ENCODE data around the gene NCR3LG1.

Gene NCR3LG1

DNA sequence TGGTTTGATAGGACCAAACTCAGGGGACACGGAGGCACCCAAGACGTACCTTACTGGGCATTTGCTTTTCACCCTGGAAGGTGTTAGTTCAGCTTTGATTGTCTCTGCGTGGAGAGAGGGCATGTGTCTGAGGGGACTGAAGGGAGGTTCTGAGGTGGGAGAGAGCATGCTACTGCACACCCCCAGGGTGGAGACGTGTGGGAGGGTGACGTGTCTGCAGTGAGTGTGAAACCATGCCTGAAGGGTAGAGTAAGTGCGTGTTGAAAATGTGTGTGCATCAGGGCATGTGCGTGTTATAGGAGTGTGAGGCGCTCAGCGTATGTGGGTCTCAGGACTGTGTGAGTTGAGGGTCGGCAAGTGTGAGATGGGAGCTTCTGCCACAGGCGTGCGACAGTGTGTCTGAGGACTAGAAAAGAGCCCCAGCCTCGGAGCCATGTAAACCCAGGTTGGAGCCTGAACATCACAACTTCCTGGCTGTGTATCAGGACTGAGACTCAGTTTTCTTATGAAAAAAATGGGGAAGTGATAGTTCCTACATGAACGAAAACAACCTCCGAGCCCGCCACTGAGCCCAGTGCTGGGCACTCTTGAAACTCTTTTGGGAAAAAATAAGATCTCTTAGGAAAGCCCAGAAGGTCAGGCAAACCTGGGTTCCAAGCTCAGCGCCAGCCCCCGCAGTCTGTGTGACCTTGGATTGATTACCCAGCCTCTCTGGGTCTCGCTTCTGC lies 48.6 kb downstream of the NCR3LG1 start:
- no peak for TF ChIP-seq TAF1 (IDR thresholded peaks at IDR 0.05; ENCODE audit: borderline replicate concordance, insufficient read depth, low read length)
- TF ChIP-seq SIN3A (IDR thresholded peaks at IDR 0.05; ENCODE audit: borderline replicate concordance, insufficient read depth, low read length) = no peak
- TF ChIP-seq POLR2AphosphoS5 (IDR thresholded peaks at IDR 0.05; ENCODE audit: low read depth, low read length) = no peak
- no peak for TF ChIP-seq FOXP2 (optimal IDR thresholded peaks at IDR 0.05; ENCODE audit: borderline replicate concordance, extremely low read depth, extremely low read length, insufficient read depth)
- TF ChIP-seq, protein P1, sequence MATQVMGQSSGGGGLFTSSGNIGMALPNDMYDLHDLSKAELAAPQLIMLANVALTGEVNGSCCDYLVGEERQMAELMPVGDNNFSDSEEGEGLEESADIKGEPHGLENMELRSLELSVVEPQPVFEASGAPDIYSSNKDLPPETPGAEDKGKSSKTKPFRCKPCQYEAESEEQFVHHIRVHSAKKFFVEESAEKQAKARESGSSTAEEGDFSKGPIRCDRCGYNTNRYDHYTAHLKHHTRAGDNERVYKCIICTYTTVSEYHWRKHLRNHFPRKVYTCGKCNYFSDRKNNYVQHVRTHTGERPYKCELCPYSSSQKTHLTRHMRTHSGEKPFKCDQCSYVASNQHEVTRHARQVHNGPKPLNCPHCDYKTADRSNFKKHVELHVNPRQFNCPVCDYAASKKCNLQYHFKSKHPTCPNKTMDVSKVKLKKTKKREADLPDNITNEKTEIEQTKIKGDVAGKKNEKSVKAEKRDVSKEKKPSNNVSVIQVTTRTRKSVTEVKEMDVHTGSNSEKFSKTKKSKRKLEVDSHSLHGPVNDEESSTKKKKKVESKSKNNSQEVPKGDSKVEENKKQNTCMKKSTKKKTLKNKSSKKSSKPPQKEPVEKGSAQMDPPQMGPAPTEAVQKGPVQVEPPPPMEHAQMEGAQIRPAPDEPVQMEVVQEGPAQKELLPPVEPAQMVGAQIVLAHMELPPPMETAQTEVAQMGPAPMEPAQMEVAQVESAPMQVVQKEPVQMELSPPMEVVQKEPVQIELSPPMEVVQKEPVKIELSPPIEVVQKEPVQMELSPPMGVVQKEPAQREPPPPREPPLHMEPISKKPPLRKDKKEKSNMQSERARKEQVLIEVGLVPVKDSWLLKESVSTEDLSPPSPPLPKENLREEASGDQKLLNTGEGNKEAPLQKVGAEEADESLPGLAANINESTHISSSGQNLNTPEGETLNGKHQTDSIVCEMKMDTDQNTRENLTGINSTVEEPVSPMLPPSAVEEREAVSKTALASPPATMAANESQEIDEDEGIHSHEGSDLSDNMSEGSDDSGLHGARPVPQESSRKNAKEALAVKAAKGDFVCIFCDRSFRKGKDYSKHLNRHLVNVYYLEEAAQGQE (IDR thresholded peaks at IDR 0.05; ENCODE audit: insufficient read depth in 1 of 2, low read depth in 2 of 2, low read length in 2 of 2) = no peak

DNA sequence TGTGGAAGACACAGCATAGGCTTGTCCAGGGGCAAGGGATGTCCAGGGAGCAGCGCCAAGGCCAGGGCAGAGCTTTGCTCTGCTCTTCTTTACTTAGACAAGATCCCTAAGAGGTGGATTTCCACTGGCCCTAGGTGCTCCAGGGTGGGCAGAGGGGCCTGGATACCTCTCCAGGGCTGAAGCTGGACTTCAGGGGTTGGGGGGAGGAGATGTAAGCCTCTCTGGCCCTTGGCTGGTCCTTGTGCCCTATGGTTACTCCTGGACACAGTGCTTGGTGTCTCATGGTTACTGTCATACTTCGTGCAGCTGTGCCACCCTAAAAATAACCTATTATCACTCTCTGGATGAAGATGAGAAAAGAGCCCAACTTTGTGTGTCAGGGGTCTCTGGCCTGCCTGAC lies 49.7 kb downstream of the NCR3LG1 start:
- no peak for TF ChIP-seq POLR2AphosphoS5 (IDR thresholded peaks at IDR 0.05; ENCODE audit: low read depth, low read length)
- TF ChIP-seq, protein P1 (IDR thresholded peaks at IDR 0.05; ENCODE audit: insufficient read depth in 1 of 2, low read depth in 2 of 2, low read length in 2 of 2) = no peak
- no peak for TF ChIP-seq SIN3A (IDR thresholded peaks at IDR 0.05; ENCODE audit: borderline replicate concordance, insufficient read depth, low read length)
- TF ChIP-seq FOXP2 (optimal IDR thresholded peaks at IDR 0.05; ENCODE audit: borderline replicate concordance, extremely low read depth, extremely low read length, insufficient read depth) = no peak
- no peak for TF ChIP-seq TAF1 (IDR thresholded peaks at IDR 0.05; ENCODE audit: borderline replicate concordance, insufficient read depth, low read length)

DNA sequence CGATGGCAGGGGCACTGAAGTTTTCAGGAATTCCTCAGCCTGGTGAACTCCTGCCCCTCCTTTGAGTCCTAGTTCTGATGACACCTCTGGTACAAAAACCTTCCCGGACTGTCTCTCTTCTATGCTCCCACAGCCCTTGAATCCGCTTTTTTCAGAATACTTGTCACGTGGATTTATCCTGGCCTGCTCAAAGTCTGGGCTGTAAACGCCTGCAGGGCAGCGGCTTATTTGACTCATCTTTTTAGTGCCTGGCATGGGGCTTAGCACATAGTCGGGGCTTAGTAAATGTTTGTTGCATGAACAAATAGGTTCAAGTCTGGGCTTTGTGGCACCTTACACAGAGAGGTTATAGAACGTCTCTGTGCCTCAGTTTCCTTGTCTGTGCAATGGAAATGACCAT lies 50.2 kb downstream of the NCR3LG1 start:
- TF ChIP-seq FOXP2 (optimal IDR thresholded peaks at IDR 0.05; ENCODE audit: borderline replicate concordance, extremely low read depth, extremely low read length, insufficient read depth) = no peak
- TF ChIP-seq TAF1 (IDR thresholded peaks at IDR 0.05; ENCODE audit: borderline replicate concordance, insufficient read depth, low read length) = no peak

DNA sequence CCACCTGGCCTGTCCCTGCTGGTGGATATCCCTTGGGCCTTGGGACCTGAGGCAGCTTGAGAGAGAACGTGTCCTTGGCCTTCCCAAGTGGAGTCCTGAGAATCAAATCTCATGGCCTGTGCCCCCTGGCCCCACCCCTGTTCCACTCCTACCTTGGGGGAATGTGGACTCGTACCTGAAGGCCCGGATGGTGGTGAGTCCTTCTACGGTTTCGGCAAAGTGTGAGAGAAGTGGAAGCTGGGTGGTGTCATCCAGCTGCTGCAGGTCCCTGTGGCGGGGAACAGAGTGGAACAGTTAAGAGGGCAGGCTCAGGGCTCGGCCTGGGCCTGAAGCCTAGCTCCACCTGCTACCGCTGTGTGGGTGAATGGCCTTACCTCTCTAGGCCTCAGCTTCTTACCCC lies 50.9 kb downstream of the NCR3LG1 start:
- TF ChIP-seq, protein P1 (IDR thresholded peaks at IDR 0.05; ENCODE audit: insufficient read depth in 1 of 2, low read depth in 2 of 2, low read length in 2 of 2) = no peak
- TF ChIP-seq POLR2AphosphoS5 (IDR thresholded peaks at IDR 0.05; ENCODE audit: low read depth, low read length) (no peak), SIN3A (IDR thresholded peaks at IDR 0.05; ENCODE audit: borderline replicate concordance, insufficient read depth, low read length) (no peak), TAF1 (IDR thresholded peaks at IDR 0.05; ENCODE audit: borderline replicate concordance, insufficient read depth, low read length) (no peak), FOXP2 (optimal IDR thresholded peaks at IDR 0.05; ENCODE audit: borderline replicate concordance, extremely low read depth, extremely low read length, insufficient read depth) (no peak)

DNA sequence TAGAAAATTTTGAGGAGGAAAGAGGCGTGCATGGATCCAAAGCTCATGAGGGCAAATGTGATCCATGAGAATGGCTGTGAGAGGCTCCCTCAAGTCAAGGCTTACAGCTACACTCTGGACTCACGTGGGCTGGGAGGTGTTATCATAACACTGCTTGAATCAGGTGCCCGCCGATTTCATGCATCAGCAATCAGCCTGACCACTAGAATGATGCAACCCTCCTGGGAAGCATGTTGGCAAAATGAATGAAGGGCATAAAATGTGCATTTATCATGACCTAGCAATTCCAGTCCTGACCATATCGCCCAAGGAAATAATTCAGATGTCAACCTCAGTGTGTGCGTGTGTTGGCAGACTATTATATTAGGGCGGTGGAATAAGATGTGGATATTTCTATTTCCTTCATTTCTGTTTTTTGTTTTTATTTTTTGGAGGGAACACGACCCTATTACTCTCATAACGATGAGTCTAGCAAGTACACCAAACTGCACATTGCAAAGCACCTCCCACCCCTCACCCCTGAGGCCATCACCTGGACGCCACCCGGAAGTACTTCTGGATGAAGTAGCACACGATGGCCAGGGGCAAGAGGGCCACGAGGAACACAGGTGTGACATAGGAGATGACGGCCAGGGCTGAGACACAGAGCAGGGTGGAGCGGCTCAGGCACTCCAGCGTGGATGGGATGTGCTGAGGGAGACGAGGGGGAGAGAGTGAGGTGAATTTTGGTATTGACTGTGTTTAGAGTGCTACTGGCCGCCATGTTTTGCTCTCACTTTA lies 52.6 kb downstream of the NCR3LG1 start:
- no peak for TF ChIP-seq FOXP2 (optimal IDR thresholded peaks at IDR 0.05; ENCODE audit: borderline replicate concordance, extremely low read depth, extremely low read length, insufficient read depth)
